NOMO-1 treated with DMSO at 0.1 percent for 48 hours (cell line): ENCODE data around the gene PRKN.
"Not testable (repeated sequence)": the region's sequence is repeated elsewhere in the genome, so short reads cannot be mapped to it uniquely, and the experiment has no call there.

Experiments
- DNase-seq: peaks from one replicate; lab custom pipeline; 2025; ENCODE audit not compliant: unreplicated experiment; lab: John Stamatoyannopoulos, UW

PRKN gene

DNA sequence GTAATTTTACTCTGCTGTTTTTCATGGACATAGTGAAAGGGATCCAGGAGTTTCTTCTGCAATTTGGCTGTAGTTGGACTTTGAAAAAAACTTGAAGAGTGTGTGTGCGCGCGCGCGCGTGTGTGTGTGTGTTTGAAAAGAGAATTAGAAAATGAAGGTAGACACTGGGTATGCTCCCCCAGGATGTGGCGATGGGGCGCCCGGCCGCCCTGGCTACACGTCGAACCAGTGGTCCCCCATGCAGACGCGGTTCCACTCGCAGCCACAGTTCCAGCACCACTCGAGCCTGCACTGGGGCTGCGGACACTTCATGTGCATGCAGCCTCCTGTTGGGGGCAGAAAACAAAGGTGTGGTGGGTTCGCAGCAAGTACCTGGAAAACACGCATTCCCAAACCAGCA, 1377.7 kb downstream of the PRKN start:
- DNase-seq = no peak

DNA sequence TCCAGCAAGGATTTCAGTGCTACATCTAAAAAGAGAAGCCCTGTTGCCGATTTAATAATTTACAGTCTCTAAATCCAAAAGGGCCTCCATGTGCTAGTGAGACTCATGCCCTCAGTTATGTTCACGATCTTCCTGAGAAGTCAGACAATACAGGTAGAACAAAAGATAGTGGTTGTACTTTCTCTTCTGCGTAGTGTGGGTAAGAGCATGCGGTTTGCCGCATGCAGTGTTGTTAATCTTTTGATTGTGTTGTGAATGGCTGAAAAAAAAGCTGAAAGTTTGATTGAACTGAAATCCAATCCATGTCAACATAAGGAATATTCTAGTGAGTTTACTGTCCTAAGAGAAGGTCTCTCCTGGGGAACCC, 1379.0 kb downstream of the PRKN start:
- DNase-seq = no peak

DNA sequence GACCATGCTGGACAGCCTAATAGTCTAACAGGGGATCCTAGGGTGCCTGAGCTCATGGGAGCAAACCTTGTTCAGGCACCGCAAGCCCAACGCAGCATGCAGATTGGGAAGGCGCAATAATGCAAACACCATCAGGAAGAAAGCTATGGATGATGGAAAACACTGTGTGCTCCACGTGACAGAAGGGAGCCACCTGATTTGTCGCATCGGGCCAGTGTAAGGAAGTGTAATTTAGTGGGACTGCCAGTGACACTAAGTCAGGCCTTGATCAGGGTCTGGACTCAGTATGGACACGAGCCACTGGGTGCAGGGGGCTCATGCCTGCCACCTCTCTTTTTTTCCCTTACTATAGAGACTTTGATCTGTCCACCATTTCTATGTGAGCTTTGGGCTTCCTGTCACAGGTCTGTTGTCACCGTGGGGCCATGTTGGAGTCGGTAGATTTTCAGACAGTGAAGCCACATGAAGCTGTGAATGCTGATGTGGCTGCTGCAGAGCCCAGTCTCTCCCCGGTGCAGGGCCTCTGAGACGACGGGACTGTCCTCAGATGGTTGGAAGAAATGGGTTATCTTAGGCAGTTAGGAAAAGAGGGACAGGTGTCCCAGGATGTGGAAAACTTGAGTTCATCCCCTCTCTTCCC, 1379.5 kb downstream of the PRKN start:
- DNase-seq = no peak

DNA sequence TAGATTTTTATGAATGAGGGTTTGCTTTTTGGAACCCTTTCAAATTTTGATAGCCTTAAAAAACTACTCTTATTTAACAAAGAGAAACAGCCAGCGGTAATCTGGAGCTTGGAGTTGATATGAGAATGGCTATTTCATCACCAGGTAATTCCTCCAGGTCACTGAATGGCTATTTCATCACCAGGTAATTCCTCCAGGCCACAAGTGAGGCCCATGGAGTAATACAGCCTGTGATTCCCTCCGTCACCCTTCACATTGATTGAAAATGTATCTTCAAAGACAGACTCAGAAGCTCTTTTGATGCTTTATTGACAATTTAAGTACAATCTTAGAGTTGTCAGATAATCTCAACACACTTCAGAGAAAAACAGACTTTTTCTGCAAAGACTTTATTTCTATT, 1380.4 kb downstream of the PRKN start:
- DNase-seq = no peak

DNA sequence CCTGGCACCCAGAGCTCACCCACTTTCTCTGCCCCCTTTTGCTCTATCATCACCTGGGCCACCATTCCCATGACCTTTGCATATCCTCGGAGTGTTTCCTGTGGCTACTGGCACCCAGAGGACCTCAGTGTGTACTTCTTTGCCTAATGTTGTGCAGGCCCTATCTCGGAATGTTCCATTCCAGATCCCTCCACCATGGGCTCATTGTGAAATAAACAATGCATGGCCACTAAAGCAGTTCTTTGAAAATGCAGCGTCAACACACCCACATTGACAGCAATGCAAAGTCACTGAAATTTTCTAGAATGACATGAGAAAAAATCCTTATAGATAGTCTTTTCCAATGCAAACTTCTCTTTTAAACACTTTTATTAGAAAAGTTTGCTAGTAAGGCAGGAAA, 1380.8 kb downstream of the PRKN start:
- DNase-seq = no peak

DNA sequence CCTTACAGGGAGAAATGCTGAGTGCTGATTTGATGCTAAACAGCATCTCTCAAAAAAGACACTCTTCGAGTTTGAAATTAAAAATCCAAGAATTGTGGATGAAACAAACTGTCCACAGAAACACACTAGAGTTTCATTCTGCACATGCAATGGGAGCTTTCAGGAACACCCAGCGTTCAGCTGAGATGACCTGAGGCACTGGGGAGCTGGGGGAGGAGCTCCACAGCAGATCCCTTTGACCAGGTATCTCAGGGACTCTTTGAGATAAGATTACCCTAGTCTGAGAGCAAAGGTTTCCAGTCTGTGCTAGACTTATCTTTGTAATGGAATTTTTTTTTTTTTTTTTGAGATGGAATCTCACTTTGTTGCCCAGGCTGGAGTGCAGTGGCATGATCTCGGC, 1382.9 kb downstream of the PRKN start:
- DNase-seq = no peak

DNA sequence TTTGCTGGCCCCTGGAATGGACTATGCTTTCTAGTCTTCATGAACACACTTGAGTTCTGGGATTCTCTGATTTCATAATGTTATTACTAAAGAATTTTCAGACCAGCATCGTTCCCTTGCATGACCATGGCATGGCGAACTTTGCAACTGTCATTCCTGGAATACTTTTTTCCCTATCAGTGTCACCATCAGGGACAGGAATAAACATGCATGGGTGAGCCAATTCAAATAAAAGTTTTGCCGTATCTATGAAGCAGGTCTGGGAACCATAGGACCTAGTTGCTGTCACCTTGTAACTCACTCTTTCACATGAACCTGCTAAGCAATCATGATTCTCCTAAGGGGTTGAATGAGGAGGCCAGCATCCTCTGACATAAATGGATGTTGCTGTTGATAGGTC, 1385.5 kb downstream of the PRKN start:
- DNase-seq = no peak

DNA sequence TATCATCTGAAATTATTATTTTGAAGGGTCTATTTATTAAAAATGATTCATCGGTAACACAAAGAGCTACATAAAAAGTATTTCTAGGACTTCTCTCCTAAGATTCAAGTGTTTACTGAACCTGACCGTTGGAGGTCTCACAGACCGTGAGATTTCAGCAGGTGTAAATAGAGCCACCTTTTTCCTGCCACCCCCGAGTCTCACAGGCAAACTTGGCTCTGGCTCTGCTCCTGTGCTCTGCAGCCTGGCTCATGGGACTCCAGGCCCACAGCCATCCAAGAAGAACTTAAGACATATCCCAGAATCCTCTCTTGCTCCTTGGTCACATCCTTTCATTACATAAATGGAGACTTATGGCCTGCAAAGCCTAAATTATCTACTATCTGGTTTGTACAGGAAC, 1385.9 kb downstream of the PRKN start:
- no peak for DNase-seq

DNA sequence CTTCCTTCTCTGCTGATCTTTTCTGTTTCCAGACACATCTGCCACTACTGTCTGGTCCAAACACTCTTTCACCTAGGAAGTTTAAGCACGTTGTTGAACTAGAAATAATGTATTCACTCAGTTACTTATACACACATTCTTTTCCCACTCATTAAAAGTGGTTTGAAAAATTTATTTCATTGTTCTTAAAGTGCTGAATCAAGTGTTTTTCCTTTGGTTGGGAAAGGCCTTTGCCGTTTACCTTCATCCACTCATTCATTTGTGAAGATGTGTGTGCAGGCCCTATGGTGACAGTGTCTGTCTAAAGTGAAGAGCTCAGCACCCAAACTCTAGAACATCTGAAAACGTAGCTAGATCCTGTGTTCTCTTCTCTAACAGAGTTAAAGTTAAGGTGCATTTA, 1389.6 kb downstream of the PRKN start:
- DNase-seq = no peak

DNA sequence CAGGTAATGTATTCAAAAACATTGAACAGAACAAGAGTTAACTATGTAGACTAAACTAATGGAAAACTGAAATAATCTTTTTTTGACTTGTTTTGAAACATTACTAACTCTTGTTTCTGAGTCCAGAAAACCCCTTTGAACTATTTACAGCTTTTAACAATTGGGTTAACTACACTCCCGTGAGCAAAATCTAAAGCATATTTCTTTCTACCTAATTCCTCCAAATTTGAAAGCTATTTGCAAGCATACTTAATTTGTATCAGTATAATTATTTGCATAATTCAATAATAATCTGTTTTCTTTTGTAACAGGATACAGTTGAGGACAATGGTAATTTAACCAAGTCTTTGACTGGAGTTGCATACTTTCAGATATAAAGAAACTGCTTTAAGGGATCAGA, 1391.1 kb downstream of the PRKN start:
- DNase-seq = no peak

DNA sequence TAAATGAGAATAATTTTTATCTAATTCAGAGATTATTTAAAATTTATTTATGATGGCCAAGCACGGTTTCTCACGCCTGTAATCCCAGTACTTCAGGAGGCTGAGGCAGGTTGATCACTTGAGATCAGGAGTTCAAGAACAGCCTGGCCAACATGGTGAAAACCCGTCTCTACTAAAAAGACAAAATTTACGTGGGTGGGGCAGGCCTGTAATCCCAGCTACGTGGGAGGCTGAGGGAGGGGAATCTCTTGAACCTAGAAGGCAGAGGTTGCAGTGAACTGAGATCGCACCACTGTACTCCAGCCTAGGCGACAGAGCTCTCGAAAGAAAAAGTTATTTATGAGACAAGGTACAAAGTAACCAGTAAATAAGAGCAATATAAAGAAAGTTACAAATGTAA, 1394.2 kb downstream of the PRKN start:
- DNase-seq = no peak

DNA sequence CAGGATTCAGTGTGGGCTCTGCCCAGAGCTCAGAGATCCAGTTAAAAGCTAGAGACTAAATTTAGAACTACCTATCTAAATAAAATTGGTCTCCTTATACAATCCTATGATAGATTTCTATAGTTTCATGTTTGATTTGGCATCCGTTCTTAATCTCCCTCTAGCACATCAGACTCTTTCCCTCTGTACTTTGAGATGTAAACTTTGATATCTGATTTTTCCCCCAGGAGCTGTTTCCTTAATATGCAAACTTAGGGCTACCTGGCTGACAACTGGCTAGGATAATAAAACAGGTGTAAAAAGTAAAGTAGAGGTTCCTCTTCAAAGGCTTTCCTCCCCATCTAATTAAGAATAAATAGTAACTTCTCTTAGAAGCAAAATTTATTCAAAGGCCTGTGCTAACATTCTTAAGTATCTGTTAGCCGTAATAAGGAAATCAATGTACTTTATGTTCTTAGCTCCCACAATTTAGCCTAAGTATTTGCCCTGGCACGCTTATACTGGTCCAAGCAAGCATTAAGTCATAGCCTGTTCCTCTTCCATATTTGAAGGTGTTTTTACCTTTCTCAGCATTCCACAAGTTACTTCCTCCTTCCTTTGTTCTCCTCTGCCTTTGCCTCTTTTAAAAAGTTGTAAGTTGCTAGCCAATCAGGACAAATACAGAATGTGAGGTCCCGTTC, 1396.0 kb downstream of the PRKN start:
- DNase-seq = not testable (repeated sequence)

DNA sequence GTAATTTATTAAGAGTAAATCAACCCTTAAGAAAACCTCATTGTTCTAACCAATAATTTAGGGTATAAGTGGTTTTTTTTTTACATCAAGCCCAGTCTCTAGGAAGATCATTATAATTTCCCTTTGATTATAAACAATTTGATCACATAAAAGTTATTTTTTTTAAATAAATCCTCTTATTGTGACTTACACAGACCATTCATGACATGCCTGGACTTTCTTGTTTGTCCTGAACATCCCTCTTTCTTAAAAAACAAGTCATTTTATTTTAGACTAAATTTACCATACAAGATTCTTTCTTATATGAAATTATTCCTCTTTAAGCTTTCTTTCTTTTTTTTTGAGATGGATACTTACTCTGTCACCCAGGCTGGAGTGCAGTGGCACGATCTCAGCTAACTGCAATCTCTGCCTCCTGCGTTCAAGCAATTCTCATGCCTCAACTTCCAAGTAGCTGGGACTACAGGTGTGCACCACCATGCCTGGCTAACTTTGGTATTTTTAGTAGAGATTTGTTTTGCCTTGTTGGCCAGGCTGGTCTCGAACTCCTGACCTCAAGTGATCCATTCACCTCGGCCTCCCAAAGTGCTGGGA, 1400.1 kb downstream of the PRKN start:
- no peak for DNase-seq

DNA sequence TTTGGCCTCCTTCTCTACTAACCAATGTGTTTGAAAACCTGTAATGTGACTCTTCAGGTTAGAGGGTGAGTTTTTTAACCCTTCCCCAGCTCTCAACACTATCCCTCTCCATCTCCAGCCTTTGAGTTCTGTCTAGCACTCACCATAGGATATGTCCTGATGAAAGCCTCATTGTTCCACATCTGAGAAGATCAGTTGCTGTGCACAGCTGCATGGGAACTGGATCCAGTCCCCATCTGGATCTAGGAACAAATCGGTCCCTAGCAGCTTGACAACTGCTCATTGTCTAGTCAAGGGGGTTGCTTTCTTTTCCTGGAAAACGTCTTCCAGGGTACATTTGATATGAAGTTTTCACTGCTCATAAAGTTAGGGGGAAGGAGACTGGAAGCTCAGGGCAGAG, 1408.3 kb downstream of the PRKN start:
- DNase-seq = no peak

DNA sequence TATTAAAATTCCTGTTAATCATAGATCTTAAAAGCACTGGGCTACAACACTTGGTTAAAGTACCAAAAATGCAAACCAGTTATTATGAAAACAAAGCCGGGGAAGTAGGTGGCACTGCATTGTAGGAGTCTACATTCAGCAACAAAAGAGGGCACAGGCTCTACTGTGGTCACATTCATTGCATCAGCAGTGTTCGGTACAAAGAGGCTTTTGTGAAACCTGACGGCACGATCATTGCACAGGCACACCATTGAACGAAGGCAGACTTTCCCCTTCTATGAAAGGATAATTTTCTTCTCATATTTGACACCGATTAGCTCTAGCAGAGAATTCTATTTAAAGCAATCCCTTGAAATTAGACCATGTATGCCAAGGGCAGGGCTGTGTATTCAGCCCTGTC, 1409.1 kb downstream of the PRKN start:
- DNase-seq = no peak

DNA sequence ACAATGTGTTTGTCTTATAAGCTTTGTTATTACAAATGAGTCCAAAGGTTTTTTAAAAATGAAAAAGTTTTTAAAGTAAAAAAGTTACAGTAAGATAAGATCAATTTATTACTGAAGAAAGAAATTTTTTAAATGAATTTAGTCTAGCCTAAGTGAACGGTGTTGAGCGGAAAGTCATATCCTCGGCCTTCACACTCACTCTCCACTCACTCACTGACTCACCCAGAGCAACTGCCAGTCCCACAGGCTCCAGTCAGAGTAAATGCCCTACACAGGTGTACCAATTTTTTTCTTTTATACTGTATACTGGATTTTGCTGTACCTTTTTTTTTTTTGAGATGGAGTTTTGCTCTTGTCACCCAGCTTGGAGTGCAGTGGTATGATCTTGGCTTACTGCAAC, 1411.0 kb downstream of the PRKN start:
- no peak for DNase-seq

DNA sequence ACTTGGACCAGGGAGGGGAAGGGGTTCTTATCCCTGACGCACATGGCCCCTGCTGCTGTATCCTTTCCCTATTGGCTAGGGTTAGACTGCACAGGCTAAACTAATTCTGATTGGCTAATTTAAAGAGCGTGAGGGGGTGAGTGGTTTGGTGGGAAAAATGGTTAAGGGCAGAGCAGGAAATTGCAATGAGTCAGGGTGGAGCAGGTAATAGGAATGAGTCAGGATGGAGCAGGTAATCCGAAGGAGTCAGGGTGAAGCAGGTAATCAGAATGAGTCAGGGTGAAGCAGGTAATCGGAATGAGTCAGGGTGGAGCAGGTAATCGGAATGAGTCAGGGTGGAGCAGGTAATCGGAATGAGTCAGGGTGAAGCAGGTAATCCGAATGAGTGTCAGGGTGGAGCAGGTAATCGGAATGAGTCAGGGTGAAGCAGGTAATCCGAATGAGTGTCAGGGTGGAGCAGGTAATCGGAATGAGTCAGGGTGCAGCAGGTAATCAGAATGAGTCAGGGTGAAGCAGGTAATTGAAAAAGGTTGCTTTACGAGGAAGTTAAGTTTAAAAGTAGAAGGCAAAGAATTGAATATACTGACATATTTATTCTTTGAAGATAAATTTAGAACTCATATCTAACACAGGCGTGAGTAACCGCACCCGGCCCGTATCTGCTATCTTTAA, 1412.2 kb downstream of the PRKN start:
- not testable (repeated sequence) for DNase-seq

DNA sequence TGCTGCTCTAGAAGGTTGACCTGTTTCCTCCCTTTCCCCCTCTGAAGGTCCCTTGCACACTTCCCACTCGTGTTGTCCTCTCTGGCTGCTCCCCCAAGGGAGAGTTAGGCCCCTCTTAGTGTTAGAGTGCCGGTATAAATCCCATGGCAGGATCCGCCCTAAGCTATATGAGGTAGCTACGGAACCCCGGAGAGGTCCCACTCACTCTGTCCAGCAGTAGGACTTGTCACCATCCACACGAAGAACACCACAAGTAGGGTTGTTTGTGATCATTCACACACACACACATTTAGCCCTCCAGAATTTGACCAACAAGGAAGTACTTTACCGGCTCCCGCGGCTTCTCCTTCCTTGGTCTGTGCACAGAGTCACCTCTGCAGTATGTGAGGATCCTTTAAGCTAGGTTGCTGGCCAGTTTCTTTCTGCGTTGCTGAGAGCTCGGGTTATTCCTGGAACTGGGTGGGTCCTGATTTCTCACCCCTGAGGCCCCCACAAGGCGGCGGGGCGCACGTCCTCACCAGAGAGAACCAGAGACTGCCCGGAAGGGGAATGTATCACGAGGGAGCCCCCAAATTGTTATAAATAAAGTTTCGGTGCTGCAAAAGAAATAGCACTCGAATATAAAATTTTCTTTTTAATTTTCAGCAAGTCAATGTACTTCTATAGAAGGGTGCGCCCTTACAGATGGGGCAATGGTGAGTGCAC, 1412.9 kb downstream of the PRKN start:
- DNase-seq = not testable (repeated sequence)

DNA sequence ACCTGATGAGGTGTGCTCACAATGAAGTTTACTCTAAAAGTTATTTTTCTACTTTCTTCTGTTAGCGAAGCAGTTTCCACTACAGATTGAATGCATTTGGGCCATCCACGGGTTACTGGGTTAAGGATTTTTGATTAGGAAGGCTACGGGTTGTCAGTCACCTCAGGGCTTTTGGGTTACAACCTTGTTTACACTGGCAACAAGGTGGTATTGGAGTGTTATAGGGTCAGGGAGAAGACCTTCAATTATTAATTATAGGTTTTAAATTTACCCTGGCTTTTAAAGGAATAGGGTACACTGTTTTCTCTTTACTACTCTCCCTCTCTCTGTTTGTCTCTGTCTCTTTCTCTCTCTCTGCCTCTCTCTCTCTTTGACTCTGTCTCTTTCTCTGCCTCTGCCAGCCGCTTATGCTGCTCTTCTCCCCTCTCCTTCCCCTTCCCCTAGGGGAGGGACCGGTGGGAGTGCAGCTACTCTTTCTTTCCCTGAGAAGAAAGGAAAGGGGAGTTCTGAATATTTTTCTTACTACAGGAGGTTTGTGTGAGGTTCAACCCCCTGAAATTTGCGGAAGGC, 1413.5 kb downstream of the PRKN start:
- DNase-seq = no peak

DNA sequence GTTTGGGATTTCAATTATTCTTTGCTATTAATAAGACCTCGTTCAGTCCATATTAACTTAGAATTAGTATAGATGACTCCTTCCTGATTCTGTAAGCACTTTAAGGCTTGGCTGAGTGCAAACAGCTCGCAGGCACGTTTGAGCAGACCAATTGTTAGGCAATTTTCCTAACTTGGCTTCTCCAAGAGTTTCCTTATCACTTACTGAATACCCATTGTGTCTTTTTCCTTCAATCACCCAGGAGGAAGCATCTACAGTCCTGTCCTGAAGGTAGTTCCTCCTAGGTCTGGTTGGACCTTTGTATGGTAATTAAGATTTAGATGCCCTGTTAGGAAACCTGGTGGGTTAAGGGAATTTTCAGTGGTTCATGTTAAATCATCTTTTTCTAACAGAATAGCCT, 1414.1 kb downstream of the PRKN start:
- DNase-seq = not testable (repeated sequence)

DNA sequence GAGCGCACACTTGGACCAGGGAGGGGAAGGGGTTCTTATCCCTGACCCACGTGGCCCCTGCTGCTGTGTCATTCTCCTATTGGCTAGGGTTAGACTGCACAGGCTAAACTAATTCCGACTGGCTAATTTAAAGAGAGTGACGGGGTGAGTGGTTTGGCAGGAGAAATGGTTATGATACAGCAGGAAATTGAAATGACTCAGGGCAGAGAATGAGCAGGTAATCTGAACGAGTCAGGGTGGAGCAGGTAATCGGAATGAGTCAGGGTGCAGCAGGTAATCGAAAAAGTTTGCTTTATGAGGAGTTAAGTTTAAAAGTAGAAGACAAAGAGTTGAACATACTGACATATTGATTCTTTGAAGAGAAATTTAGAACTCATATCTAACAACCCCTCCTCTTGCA, 1417.8 kb downstream of the PRKN start:
- not testable (repeated sequence) for DNase-seq
